Islet of Langerhans (tissue), 1 donor: ENCODE data around the gene THPO.

Experiments used
- FAIRE-seq: peaks from one replicate; lab custom pipeline; 2011; peaks lifted over from hg19 to GRCh38; lab: Jason Lieb, UNC

The THPO gene

GRCh38 chr3:184384342-184384741 lies 6.3 kb upstream of the THPO start:
- no peak for FAIRE-seq

GRCh38 chr3:184383033-184383740 lies 5.2 kb upstream of the THPO start:
- no peak for FAIRE-seq

GRCh38 chr3:184382326-184383032 lies 4.5 kb upstream of the THPO start:
- FAIRE-seq: no peak

GRCh38 chr3:184381261-184382224 lies 3.5 kb upstream of the THPO start:
- FAIRE-seq: no peak

GRCh38 chr3:184380627-184381260 lies 2.7 kb upstream of the THPO start:
- FAIRE-seq: no peak

GRCh38 chr3:184380185-184380626 lies 2.2 kb upstream of the THPO start:
- FAIRE-seq: no peak

GRCh38 chr3:184379358-184380184 lies 1.6 kb upstream of the THPO start, which contains the start of gene CHRD:
Gene CHRD, plus strand, starts transcription at chr3:184380054. Its CDS starts 265 bp downstream, at chr3:184380319.
- no peak for FAIRE-seq

- FAIRE-seq: no peak
Observed at GRCh38 chr3:184378651-184379357, 797 bp upstream of the THPO start.

GRCh38 chr3:184377374-184377773 lies 633 bp downstream of the THPO start:
- FAIRE-seq: no peak

GRCh38 chr3:184375747-184376461 lies 2.1 kb downstream of the THPO start:
- FAIRE-seq: no peak

GRCh38 chr3:184373422-184373821 lies 4.6 kb downstream of the THPO start:
- no peak for FAIRE-seq

- FAIRE-seq: no peak
Observed at GRCh38 chr3:184372911-184373310, 5.1 kb downstream of the THPO start.

GRCh38 chr3:184372296-184372821 lies 5.6 kb downstream of the THPO start:
- FAIRE-seq: no peak

- FAIRE-seq: no peak
Observed at GRCh38 chr3:184371570-184372018, 6.4 kb downstream of the THPO start.

- FAIRE-seq: no peak
Observed at GRCh38 chr3:184368586-184369183, 9.3 kb downstream of the THPO start.

GRCh38 chr3:184368116-184368515 lies 9.9 kb downstream of the THPO start:
- no peak for FAIRE-seq

- FAIRE-seq: no peak
Observed at GRCh38 chr3:184366619-184367289, 11.3 kb downstream of the THPO start.
